GM12878 (cell line): Measurements from ENCODE around the gene CFL2. TPM values are rescaled to one million over a fixed set of nuclear protein-coding genes. Genes with fewer than 3 reads are reported as not detected.

ENCODE experiments used
- BACH1 ChIP-seq: fragments of 450-650 bp; IDR thresholded peaks from 2 replicates; pipeline ENCODE4 v1.6.1; 2017; ENCODE audit warnings: mild to moderate bottlenecking, borderline replicate concordance
- BMI1 ChIP-seq: fragments of 450-650 bp; IDR thresholded peaks from 2 replicates; pipeline ENCODE4 v1.6.1; 2016; ENCODE audit warnings: mild to moderate bottlenecking, moderate library complexity, borderline replicate concordance
- CREB1 ChIP-seq: IDR thresholded peaks from 2 replicates; pipeline ENCODE4 v1.6.1; 2012; ENCODE audit warnings: low read depth, mild to moderate bottlenecking, inconsistent platforms
- EED ChIP-seq: sonication (generic); IDR thresholded peaks from 2 replicates; pipeline ENCODE4 v1.6.1; 2016; ENCODE audit warnings: antibody characterized with exemption, low read depth
- FOXM1 ChIP-seq: IDR thresholded peaks from 2 replicates; pipeline ENCODE4 v1.6.1; 2012; ENCODE audit warnings: low read depth, mild to moderate bottlenecking, inconsistent platforms, low read length, moderate library complexity
- GABPA ChIP-seq: IDR thresholded peaks from 2 replicates; pipeline ENCODE4 v1.6.1; 2014; ENCODE audit warnings: antibody characterized with exemption, low read depth, mild to moderate bottlenecking, inconsistent platforms
- GATAD2B ChIP-seq: fragments of 450-650 bp; conservative IDR thresholded peaks from 2 replicates; pipeline ENCODE4 v1.6.1; 2017; ENCODE audit warnings: low read depth, mild to moderate bottlenecking, moderate library complexity
- KAT2A ChIP-seq: conservative IDR thresholded peaks from 2 replicates; pipeline ENCODE4 v1.6.1; 2011; ENCODE audit warnings: low read depth, low read length; ENCODE audit not compliant: control insufficient read depth
- MTA2 ChIP-seq: fragments of 450-650 bp; IDR thresholded peaks from 2 replicates; pipeline ENCODE4 v1.6.1; 2016; ENCODE audit warnings: low read depth, mild to moderate bottlenecking, moderate library complexity
- MTA3 ChIP-seq: IDR thresholded peaks from 2 replicates; pipeline ENCODE4 v1.6.1; 2012; ENCODE audit warnings: low read length, inconsistent platforms, borderline replicate concordance
- NBN ChIP-seq: fragments of 450-650 bp; IDR thresholded peaks from 2 replicates; pipeline ENCODE4 v1.6.1; 2016
- NFIC ChIP-seq: IDR thresholded peaks from 2 replicates; pipeline ENCODE4 v1.6.1; 2012; ENCODE audit warnings: low read depth, mild to moderate bottlenecking, inconsistent platforms, low read length, moderate library complexity
- NFYA ChIP-seq: IDR thresholded peaks from 2 replicates; pipeline ENCODE4 v1.6.1; 2011; ENCODE audit warnings: low read depth, mild to moderate bottlenecking, low read length, improper control_type of control experiment, borderline replicate concordance
- NRF1 ChIP-seq: conservative IDR thresholded peaks from 2 replicates; pipeline ENCODE4 v1.6.1; 2011; ENCODE audit warnings: mild to moderate bottlenecking, low read depth, low read length, improper control_type of control experiment
- POLR2AphosphoS2 ChIP-seq: IDR thresholded peaks from 2 replicates; pipeline ENCODE4 v1.6.1; 2011; ENCODE audit warnings: low read depth, mild to moderate bottlenecking, low read length, improper control_type of control experiment, moderate library complexity
- SMARCA5 ChIP-seq: fragments of 450-650 bp; IDR thresholded peaks from 2 replicates; pipeline ENCODE4 v1.6.1; 2017; ENCODE audit warnings: mild to moderate bottlenecking
- TCF12 ChIP-seq: IDR thresholded peaks from 2 replicates; pipeline ENCODE4 v1.6.1; 2011; ENCODE audit warnings: low read depth, mild to moderate bottlenecking, low read length
- polyA plus RNA-seq, 11 experiments: library from polyadenylated mRNA; depleted of rRNA in 4 of 11; unstranded in 6 of 11; stranded (reverse) in 5 of 11; fragments of >200 nt; fragmentation: Nextera tagmentation in 4 of 11; fragmentation: Illumina TruSeq in 1 of 11; extraction: Ambion mirVana in 4 of 11; extraction: Trizol in 1 of 11; gene quantifications; 1 replicate in 1 of 11; 2 replicates in 10 of 11; pipeline versions ENCODE4 v1.2.1 to v1.2.3, GENCODE V29; 2011 to 2016; ENCODE audit warnings: inconsistent platforms in 2 of 11, missing spikeins in 2 of 11, low read depth in 1 of 11
- total RNA-seq, 4 experiments: library from RNA; depleted of rRNA in 3 of 4; stranded (reverse); fragments of >200 nt in 3 of 4; fragmentation: Illumina TruSeq in 1 of 4; extraction: Trizol in 1 of 4; gene quantifications; 2 replicates each; pipeline versions ENCODE4 v1.2.1 to v1.2.3, GENCODE V29; 2013 to 2021
- TF ChIP-seq, protein P1 (sequence below): fragments of 450-650 bp; IDR thresholded peaks from 2 replicates; pipeline ENCODE4 v1.6.1; 2016; ENCODE audit warnings: mild to moderate bottlenecking, moderate library complexity, borderline replicate concordance
- TF ChIP-seq, protein P2 (sequence below): IDR thresholded peaks from 2 replicates; pipeline ENCODE4 v1.6.1; 2011; ENCODE audit warnings: low read depth, low read length, improper control_type of control experiment, borderline replicate concordance
- TF ChIP-seq, protein P3 (sequence below): fragments of 450-650 bp; formaldehyde crosslinking; IDR thresholded peaks from 2 replicates; pipeline ENCODE4 v1.5.0; 2022; ENCODE audit warnings: mild to moderate bottlenecking, missing genetic modification characterization
- TF ChIP-seq, protein P4 (sequence below): fragments of 150-350 bp; IDR thresholded peaks from 2 replicates; pipeline ENCODE4 v1.6.1; 2014; ENCODE audit warnings: mild to moderate bottlenecking, low read depth, low read length

The CFL2 gene
- total and polyA plus RNA-seq, 10 of the 15 experiments (the other 5 are each of a cell fraction or from before 2014, with no cell fraction given), result 4.7 to 13.4 (median 8.4) TPM

DNA sequence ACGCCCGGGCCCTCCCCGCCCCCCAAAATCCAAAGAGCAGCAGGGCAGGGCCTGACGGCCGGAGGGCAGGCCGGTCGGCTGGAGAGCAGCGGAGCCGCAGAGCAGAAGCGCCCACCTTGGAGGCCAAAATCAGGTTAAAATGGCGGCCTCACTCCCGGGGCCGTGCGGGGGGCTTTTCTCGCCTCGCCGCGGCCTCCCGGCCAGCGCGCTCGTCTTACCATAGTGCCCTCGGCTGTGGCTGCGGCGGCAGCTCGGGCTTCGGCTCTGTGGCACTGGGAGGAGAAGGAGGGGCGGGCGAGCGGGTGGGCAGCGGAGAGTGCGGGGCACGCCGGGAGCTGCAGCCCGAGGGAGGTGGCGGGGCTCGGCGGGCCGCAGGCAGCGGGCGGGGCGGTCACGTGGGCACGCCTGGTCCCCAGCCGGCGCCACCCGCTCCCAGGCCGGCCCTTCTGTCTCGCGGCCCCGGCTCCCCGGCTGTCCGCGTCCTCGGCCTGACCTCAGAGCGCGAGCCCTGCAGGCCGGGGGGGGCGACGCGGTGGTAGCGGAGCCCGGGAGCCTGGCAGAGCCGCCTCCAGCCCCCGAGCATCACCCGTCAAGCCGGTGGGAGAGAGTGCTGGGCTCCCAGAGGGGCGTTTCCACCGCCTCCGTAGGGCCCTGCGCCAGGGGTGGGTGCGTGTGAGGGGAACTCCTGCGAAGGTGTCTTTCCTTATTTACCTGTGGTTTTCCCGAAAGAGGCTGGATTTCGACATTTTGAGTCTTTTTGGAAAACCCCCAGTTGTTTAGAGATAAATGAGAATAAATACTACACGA lies at the start of gene CFL2 (continued):
- TF ChIP-seq, protein P1, sequence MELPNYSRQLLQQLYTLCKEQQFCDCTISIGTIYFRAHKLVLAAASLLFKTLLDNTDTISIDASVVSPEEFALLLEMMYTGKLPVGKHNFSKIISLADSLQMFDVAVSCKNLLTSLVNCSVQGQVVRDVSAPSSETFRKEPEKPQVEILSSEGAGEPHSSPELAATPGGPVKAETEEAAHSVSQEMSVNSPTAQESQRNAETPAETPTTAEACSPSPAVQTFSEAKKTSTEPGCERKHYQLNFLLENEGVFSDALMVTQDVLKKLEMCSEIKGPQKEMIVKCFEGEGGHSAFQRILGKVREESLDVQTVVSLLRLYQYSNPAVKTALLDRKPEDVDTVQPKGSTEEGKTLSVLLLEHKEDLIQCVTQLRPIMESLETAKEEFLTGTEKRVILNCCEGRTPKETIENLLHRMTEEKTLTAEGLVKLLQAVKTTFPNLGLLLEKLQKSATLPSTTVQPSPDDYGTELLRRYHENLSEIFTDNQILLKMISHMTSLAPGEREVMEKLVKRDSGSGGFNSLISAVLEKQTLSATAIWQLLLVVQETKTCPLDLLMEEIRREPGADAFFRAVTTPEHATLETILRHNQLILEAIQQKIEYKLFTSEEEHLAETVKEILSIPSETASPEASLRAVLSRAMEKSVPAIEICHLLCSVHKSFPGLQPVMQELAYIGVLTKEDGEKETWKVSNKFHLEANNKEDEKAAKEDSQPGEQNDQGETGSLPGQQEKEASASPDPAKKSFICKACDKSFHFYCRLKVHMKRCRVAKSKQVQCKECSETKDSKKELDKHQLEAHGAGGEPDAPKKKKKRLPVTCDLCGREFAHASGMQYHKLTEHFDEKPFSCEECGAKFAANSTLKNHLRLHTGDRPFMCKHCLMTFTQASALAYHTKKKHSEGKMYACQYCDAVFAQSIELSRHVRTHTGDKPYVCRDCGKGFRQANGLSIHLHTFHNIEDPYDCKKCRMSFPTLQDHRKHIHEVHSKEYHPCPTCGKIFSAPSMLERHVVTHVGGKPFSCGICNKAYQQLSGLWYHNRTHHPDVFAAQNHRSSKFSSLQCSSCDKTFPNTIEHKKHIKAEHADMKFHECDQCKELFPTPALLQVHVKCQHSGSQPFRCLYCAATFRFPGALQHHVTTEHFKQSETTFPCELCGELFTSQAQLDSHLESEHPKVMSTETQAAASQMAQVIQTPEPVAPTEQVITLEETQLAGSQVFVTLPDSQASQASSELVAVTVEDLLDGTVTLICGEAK, result no peak
- TF ChIP-seq BACH1 (peak; percentile 69), MTA3 (no peak), MTA2 (no peak), GATAD2B (peak; percentile 82), KAT2A (no peak), NFIC (peak; percentile 41; the same call in 1 of the 2 replicates), NBN (no peak), CREB1 (no peak), NFYA (no peak), BMI1 (no peak), EED (no peak), NRF1 (no peak), GABPA (no peak), TCF12 (no peak), SMARCA5 (peak; percentile 59; the same call in 1 of the 2 replicates), POLR2AphosphoS2 (no peak), FOXM1 (peak; percentile 30; the same call in 1 of the 2 replicates)
- TF ChIP-seq, protein P2, sequence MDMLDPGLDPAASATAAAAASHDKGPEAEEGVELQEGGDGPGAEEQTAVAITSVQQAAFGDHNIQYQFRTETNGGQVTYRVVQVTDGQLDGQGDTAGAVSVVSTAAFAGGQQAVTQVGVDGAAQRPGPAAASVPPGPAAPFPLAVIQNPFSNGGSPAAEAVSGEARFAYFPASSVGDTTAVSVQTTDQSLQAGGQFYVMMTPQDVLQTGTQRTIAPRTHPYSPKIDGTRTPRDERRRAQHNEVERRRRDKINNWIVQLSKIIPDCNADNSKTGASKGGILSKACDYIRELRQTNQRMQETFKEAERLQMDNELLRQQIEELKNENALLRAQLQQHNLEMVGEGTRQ, result peak; percentile 71
- TF ChIP-seq, protein P3, sequence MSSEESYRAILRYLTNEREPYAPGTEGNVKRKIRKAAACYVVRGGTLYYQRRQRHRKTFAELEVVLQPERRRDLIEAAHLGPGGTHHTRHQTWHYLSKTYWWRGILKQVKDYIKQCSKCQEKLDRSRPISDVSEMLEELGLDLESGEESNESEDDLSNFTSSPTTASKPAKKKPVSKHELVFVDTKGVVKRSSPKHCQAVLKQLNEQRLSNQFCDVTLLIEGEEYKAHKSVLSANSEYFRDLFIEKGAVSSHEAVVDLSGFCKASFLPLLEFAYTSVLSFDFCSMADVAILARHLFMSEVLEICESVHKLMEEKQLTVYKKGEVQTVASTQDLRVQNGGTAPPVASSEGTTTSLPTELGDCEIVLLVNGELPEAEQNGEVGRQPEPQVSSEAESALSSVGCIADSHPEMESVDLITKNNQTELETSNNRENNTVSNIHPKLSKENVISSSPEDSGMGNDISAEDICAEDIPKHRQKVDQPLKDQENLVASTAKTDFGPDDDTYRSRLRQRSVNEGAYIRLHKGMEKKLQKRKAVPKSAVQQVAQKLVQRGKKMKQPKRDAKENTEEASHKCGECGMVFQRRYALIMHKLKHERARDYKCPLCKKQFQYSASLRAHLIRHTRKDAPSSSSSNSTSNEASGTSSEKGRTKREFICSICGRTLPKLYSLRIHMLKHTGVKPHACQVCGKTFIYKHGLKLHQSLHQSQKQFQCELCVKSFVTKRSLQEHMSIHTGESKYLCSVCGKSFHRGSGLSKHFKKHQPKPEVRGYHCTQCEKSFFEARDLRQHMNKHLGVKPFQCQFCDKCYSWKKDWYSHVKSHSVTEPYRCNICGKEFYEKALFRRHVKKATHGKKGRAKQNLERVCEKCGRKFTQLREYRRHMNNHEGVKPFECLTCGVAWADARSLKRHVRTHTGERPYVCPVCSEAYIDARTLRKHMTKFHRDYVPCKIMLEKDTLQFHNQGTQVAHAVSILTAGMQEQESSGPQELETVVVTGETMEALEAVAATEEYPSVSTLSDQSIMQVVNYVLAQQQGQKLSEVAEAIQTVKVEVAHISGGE, result no peak
- TF ChIP-seq, protein P4, sequence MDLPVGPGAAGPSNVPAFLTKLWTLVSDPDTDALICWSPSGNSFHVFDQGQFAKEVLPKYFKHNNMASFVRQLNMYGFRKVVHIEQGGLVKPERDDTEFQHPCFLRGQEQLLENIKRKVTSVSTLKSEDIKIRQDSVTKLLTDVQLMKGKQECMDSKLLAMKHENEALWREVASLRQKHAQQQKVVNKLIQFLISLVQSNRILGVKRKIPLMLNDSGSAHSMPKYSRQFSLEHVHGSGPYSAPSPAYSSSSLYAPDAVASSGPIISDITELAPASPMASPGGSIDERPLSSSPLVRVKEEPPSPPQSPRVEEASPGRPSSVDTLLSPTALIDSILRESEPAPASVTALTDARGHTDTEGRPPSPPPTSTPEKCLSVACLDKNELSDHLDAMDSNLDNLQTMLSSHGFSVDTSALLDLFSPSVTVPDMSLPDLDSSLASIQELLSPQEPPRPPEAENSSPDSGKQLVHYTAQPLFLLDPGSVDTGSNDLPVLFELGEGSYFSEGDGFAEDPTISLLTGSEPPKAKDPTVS, result no peak
